Parathyroid adenoma (tissue), 2 donors: ENCODE data around the gene B4GALNT2.

Experiments used
- H2AFZ ChIP-seq: fragments of 300-600 bp; sonication (generic); one replicate; pipeline ENCODE4 v1.7.0; 2017; ENCODE audit warnings: antibody characterized with exemption, mild to moderate bottlenecking
- H3K27ac ChIP-seq: fragments of 300-600 bp; sonication (generic); one replicate; pipeline ENCODE4 v1.7.0; 2017
- H3K27me3 ChIP-seq: fragments of 300-600 bp; sonication (generic); one replicate; pipeline ENCODE4 v1.7.0; 2017; ENCODE audit warnings: low read length; ENCODE audit not compliant: control insufficient read depth, insufficient read depth
- H3K36me3 ChIP-seq: fragments of 300-600 bp; sonication (generic); one replicate; pipeline ENCODE4 v1.7.0; 2017; ENCODE audit warnings: low read length; ENCODE audit not compliant: control insufficient read depth, insufficient read depth
- H3K4me1 ChIP-seq: fragments of 300-600 bp; sonication (generic); one replicate; pipeline ENCODE4 v1.7.0; 2017; ENCODE audit warnings: control low read depth
- H3K4me2 ChIP-seq: fragments of 300-600 bp; sonication (generic); one replicate; pipeline ENCODE4 v1.7.0; 2017; ENCODE audit warnings: low read length
- H3K4me3 ChIP-seq: fragments of 300-600 bp; sonication (generic); one replicate; pipeline ENCODE4 v1.7.0; 2017; ENCODE audit warnings: low read depth, low read length
- H3K79me2 ChIP-seq: fragments of 300-600 bp; sonication (generic); one replicate; pipeline ENCODE4 v1.7.0; 2017; ENCODE audit warnings: control low read depth
- H3K9ac ChIP-seq: fragments of 300-600 bp; sonication (generic); one replicate; pipeline ENCODE4 v1.7.0; 2017; ENCODE audit warnings: mild to moderate bottlenecking
- H3K9me3 ChIP-seq: fragments of 300-600 bp; sonication (generic); one replicate; pipeline ENCODE4 v1.7.0; 2017; ENCODE audit warnings: low read length; ENCODE audit not compliant: control insufficient read depth
- TF ChIP-seq, protein P1 (sequence below): fragments of 300-600 bp; sonication (generic); IDR thresholded peaks from one replicate; pipeline ENCODE4 v1.7.0; 2017; ENCODE audit warnings: antibody characterized with exemption, mild to moderate bottlenecking
- donor health status: primary hyperparathyroidism.

B4GALNT2 gene

DNA sequence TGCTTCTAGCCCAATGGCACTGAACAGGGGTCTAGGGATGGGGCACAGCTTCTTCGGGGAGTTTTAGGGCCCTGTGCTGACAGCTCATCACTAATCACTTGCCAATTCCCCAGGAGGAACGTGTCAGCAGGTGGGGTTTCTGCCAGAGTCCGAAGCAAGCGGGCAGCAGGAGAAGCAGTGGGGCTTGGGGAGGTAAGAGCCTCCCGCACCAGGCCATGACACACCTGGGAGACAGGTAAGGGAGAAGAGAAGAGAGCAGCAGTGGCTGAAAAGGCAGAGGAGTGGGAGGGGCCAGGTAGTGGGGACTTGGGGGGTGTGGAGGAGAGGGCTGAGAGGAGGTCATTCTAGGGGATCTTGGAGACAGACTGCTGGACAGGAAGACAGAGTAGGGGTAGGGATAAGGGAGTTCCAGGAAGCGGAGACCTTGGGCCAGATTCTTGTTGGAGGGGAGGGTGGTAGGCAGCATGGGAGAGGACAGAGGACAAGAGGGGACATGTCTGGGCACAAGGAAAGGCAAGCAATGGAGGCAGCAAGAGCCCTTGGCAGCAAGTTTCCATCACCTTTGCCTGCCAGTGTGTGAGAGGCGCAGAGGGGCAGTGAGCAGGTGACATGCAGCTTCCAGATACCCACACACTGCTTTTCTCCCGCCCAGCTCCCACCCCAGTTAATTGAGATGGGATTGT lies 93.1 kb downstream of the B4GALNT2 start:
- H3K27me3 ChIP-seq, result no peaks in the 10 kb centered on the region

More for the DNA sequence above, 93.1 kb downstream of the B4GALNT2 start:
- no peaks in the 10 kb centered on the region for H3K9me3 ChIP-seq
- H2AFZ ChIP-seq, result no peak overlapping the region
- no peak overlapping the region for H3K9ac ChIP-seq
- no peaks in the 10 kb centered on the region for H3K79me2 ChIP-seq
- no peaks in the 10 kb centered on the region for H3K36me3 ChIP-seq
- H3K4me3 ChIP-seq, result no peak overlapping the region
- no peaks in the 10 kb centered on the region for H3K4me1 ChIP-seq
- H3K4me2 ChIP-seq, result no peak overlapping the region
- TF ChIP-seq, protein P1, sequence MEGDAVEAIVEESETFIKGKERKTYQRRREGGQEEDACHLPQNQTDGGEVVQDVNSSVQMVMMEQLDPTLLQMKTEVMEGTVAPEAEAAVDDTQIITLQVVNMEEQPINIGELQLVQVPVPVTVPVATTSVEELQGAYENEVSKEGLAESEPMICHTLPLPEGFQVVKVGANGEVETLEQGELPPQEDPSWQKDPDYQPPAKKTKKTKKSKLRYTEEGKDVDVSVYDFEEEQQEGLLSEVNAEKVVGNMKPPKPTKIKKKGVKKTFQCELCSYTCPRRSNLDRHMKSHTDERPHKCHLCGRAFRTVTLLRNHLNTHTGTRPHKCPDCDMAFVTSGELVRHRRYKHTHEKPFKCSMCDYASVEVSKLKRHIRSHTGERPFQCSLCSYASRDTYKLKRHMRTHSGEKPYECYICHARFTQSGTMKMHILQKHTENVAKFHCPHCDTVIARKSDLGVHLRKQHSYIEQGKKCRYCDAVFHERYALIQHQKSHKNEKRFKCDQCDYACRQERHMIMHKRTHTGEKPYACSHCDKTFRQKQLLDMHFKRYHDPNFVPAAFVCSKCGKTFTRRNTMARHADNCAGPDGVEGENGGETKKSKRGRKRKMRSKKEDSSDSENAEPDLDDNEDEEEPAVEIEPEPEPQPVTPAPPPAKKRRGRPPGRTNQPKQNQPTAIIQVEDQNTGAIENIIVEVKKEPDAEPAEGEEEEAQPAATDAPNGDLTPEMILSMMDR, result no peak
- no peak overlapping the region for H3K27ac ChIP-seq
